GM12873 (cell line): Measurements from ENCODE around the gene FKBP8.
A peak's percentile ranks its signal among the peaks of the same experiment; 100 is the strongest.

Experiments used
- TF ChIP-seq, protein P1 (sequence below): IDR thresholded peaks from 2 replicates; pipeline ENCODE4 v1.5.1; 2012; ENCODE audit warnings: low read depth, mild to moderate bottlenecking, moderate library complexity, low read length, control low read depth; ENCODE audit not compliant: insufficient read depth; ENCODE audit errors: missing control alignments

The FKBP8 gene

DNA sequence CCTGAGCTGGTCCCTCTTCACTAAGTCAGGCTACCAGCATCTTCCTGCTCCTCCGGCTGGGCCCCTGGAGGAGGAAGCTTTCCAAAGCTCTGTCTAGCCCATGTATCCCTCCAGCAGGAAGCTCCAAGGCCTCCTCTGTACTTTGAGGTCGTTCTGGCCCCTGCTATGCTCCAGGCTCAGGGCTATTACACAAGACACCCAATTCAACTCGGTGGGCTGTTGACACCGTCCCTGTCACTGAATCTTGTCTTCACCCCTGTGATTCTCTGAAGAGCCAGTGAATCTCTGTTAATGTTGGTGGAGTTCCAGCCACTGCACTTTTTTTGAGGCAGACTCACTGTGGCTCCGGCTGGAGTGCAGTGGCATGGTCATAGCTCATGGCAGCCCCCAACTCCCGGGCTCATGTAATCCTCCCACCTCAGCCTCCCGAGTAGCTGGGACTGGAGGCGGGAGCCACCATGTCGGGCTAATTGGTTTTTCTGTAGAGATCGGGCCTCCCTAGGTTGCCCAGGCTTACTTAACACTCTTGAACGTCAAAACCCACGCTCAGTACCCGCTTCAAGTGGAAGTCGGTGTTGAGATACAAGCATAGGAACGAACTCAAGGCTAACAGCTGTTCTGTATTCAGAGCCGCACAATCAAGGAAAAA is 44.7 kb upstream of the FKBP8 start:
- TF ChIP-seq, protein P1, sequence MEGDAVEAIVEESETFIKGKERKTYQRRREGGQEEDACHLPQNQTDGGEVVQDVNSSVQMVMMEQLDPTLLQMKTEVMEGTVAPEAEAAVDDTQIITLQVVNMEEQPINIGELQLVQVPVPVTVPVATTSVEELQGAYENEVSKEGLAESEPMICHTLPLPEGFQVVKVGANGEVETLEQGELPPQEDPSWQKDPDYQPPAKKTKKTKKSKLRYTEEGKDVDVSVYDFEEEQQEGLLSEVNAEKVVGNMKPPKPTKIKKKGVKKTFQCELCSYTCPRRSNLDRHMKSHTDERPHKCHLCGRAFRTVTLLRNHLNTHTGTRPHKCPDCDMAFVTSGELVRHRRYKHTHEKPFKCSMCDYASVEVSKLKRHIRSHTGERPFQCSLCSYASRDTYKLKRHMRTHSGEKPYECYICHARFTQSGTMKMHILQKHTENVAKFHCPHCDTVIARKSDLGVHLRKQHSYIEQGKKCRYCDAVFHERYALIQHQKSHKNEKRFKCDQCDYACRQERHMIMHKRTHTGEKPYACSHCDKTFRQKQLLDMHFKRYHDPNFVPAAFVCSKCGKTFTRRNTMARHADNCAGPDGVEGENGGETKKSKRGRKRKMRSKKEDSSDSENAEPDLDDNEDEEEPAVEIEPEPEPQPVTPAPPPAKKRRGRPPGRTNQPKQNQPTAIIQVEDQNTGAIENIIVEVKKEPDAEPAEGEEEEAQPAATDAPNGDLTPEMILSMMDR: no peak

GRCh38 chr19:18587561-18587960 is 44.2 kb upstream of the FKBP8 start:
- TF ChIP-seq, protein P1: no peak

GRCh38 chr19:18586306-18586705 is 42.9 kb upstream of the FKBP8 start:
- TF ChIP-seq, protein P1: peak; percentile 25

DNA sequence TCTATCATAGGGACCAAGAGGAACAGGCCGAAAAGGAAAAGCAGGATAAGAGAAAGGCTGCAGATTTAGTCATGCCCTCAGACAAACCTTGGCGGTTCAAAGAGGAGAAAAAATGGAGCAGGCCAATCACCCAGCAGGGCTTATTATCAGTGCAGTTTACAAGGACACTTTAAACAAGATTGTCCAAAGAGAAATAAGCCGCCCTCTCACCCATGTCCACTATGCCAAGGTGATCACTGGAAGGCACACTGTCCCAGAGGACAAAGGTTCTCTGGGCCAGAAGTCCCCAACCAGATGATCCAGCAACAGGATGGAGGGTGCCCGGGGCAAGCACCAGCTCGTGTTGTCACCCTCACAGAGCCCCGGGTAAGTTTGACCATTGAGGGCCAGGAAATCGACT is 36.9 kb upstream of the FKBP8 start:
- TF ChIP-seq, protein P1: no peak

DNA sequence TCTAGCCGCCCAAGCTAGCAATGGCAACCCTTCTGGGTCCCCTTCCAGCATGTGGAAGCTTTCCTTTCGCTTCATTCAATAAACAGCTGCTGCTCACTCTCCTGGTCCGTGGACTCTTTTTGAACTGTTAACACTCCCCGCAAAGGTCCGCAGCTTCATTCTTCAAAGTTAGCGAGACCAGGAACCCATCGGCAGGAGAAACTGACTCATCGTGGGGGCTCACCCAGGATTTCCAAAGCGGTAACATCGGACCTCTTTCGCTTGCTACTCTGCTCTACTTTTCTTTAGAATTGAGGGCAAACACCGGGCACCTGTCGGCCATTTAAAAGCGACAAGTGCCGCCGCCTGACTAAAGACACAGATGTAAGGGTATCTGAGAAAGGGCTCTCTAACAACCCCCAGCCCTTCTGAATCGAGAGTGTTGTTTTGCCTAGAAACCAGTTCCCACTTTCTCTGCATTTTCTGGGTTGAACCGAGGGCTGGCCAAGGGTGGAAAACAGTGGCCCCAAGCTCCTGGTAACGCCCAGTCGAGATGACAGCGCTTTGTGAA is 34.1 kb upstream of the FKBP8 start:
- TF ChIP-seq, protein P1: no peak

DNA sequence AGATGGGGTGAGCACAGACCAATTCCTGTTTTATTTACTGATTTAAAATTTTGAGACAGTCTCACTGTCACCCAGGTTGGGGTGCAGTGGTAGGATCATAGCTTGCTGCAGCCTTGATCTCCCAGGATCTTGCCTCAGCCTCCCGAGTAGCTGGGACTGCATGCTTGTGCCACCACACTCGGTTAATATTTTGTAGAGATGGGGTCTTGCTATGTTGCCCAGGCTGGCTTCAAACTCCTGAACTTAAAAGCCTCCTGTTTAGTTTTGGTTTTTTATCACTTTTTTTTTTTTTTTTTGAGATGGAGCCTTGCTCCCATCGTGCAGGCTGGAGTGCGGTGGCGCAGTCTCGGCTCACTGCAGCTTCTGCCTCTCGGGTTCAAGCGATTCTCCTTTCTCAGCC is 33.0 kb upstream of the FKBP8 start:
- TF ChIP-seq, protein P1: no peak

DNA sequence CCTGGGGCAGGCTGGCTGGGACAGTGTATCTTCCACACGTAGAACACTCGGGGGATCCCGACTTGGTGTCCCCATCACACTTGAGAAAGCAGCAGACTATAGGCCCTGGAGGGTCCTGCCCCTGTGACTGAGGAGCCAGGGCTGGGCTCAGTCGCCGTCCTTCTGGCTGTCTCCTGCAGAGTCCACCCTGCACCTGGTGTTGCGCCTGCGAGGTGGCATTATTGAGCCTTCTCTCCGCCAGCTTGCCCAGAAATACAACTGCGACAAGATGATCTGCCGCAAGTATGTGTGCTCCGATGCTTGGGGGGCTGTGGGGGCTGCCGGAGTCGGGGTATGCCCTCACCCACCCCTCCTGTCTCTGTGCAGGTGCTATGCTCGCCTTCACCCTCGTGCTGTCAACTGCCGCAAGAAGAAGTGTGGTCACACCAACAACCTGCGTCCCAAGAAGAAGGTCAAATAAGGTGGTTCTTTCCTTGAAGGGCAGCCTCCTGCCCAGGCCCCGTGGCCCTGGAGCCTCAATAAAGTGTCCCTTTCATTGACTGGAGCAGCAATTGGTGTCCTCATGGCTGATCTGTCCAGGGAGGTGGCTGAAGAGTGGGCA is 31.4 kb upstream of the FKBP8 start:
- TF ChIP-seq, protein P1: no peak
